HCT116 (cell line): ENCODE measurements around the gene ATP6AP1. TPM values are rescaled to one million over a fixed set of nuclear protein-coding genes. Genes with fewer than 3 reads are reported as not detected.

Source experiments
- ATAC-seq: fragments of 200-7000 bp; cut with Tn5 transposase; 2 replicates; pipeline ENCODE4 v1.9.1; 2020; ENCODE audit warnings: mild to moderate bottlenecking, moderate library complexity
- BruUV-seq: library from RNA; stranded (reverse); fragments of 400-500 nt; replicated peaks from 2 replicates; lab custom pipeline; 2021; lab: Mats Ljungman, UMichigan
- CTCF ChIA-PET: fragments of 300-600 bp; sonication (Branson Sonifier 250); formaldehyde crosslinking; loops from one replicate; lab custom pipeline; 2021; ENCODE audit warnings: antibody characterized with exemption; lab: Charles Lee
- POLR2A ChIA-PET: fragments of 300-600, 350-600 bp; sonication (Branson Sonifier 250); formaldehyde crosslinking; loops from one replicate; lab custom pipeline; 2021; ENCODE audit warnings: antibody characterized with exemption; lab: Charles Lee
- RAD21 ChIA-PET, 2 experiments: fragments of 300-600 bp; sonication (Branson Sonifier 250); formaldehyde crosslinking; loops; one replicate each; lab custom pipeline; 2023; ENCODE audit warnings: low total read pairs in 2 of 2; ENCODE audit not compliant: uncharacterized antibody in 2 of 2, unreplicated experiment in 2 of 2, low non-redundant PET in 1 of 2; lab: Charles Lee
- DNase-seq: peaks from one replicate; pipeline ENCODE4 v3.0.0-alpha.2; 2010; ENCODE audit warnings: low read depth, low spot score
- H2AFZ ChIP-seq: fragments of 200-600 bp; shearing (Covaris generic), sonication (generic); 2 replicates; pipeline ENCODE4 v1.6.1; 2017; ENCODE audit warnings: low read depth, mixed run types, mixed read lengths, antibody characterized with exemption, low read length; ENCODE audit not compliant: poor library complexity, severe bottlenecking
- H3K27ac ChIP-seq: 2 replicates; pipeline ENCODE4 v1.5.1; 2012; ENCODE audit warnings: low read depth, low read length
- H3K27me3 ChIP-seq: fragments of 200-600 bp; sonication (generic); 2 replicates; pipeline ENCODE4 v1.6.1; 2016; ENCODE audit warnings: mixed run types, low read length, mixed read lengths; ENCODE audit not compliant: insufficient read depth
- H3K36me3 ChIP-seq, 2 experiments: fragments of 200-500 bp in 1 of 2; fragments of 200-600 bp in 1 of 2; sonication (Bioruptor generic) in 1 of 2; sonication (generic) in 1 of 2; 2 replicates each; pipeline versions ENCODE4 v1.5.1 to v1.6.1; 2014 to 2016; ENCODE audit warnings: low read length in 2 of 2, inconsistent platforms in 1 of 2, mixed read lengths in 1 of 2, mixed run types in 1 of 2; ENCODE audit not compliant: insufficient read depth in 2 of 2, control insufficient read depth in 1 of 2
- H3K4me1 ChIP-seq, 2 experiments: fragments of 200-600 bp in 1 of 2; sonication (generic) in 1 of 2; 2 replicates each; pipeline versions ENCODE4 v1.5.1 to v1.6.1; 2012 to 2017; ENCODE audit warnings: low read length in 2 of 2, inconsistent platforms in 1 of 2, mild to moderate bottlenecking in 1 of 2, mixed read lengths in 1 of 2, mixed run types in 1 of 2, moderate library complexity in 1 of 2; ENCODE audit not compliant: insufficient read depth in 2 of 2, control insufficient read depth in 1 of 2
- H3K4me2 ChIP-seq: fragments of 200-600 bp; sonication (generic); 2 replicates; pipeline ENCODE4 v1.6.1; 2017; ENCODE audit warnings: mixed run types, low read length, mixed read lengths
- H3K4me3 ChIP-seq, 2 experiments: fragments of 200-600 bp in 1 of 2; sonication (generic) in 1 of 2; replicated peaks in 1 of 2; 2 replicates each; pipeline ENCODE4 v1.5.1; 2011 to 2016; ENCODE audit warnings: low read length in 2 of 2, control low read depth in 1 of 2, low read depth in 1 of 2, mild to moderate bottlenecking in 1 of 2, mixed read lengths in 1 of 2, mixed run types in 1 of 2
- H3K79me2 ChIP-seq: fragments of 200-600 bp; sonication (generic); 2 replicates; pipeline ENCODE4 v1.6.1; 2017; ENCODE audit warnings: mild to moderate bottlenecking, mixed run types, low read length, moderate library complexity, mixed read lengths; ENCODE audit not compliant: insufficient read depth
- H3K9ac ChIP-seq: fragments of 200-600 bp; sonication (generic); 2 replicates; pipeline ENCODE4 v1.6.1; 2016; ENCODE audit warnings: low read length, mixed read lengths
- H3K9me2 ChIP-seq: fragments of 200-600 bp; sonication (generic), shearing (Covaris generic); 2 replicates; pipeline ENCODE4 v1.6.1; 2017; ENCODE audit warnings: mixed run types, mild to moderate bottlenecking, moderate library complexity; ENCODE audit not compliant: insufficient read depth
- H3K9me3 ChIP-seq, 2 experiments: fragments of 200-500 bp in 1 of 2; fragments of 200-600 bp in 1 of 2; sonication (Bioruptor generic) in 1 of 2; sonication (generic) in 1 of 2; 2 replicates each; pipeline ENCODE4 v1.6.1; 2014 to 2017; ENCODE audit warnings: low read length in 2 of 2, mixed read lengths in 2 of 2, inconsistent platforms in 1 of 2, low read depth in 1 of 2, mild to moderate bottlenecking in 1 of 2, mixed run types in 1 of 2, moderate library complexity in 1 of 2; ENCODE audit not compliant: control insufficient read depth in 1 of 2, insufficient read depth in 1 of 2
- H4K20me1 ChIP-seq: fragments of 200-600 bp; sonication (generic), shearing (Covaris generic); 2 replicates; pipeline ENCODE4 v1.6.1; 2017; ENCODE audit warnings: mixed run types, mild to moderate bottlenecking, moderate library complexity; ENCODE audit not compliant: insufficient read depth
- CBX3 ChIP-seq: IDR thresholded peaks from 2 replicates; pipeline ENCODE4 v1.6.1; 2012; ENCODE audit warnings: low read depth
- EGR1 ChIP-seq: IDR thresholded peaks from 2 replicates; pipeline ENCODE4 v1.6.1; 2012; ENCODE audit warnings: low read depth
- ELF1 ChIP-seq: IDR thresholded peaks from 2 replicates; pipeline ENCODE4 v1.6.1; 2012; ENCODE audit warnings: low read depth, borderline replicate concordance
- JUND ChIP-seq: IDR thresholded peaks from 2 replicates; pipeline ENCODE4 v1.6.1; 2012
- POLR2A ChIP-seq: IDR thresholded peaks from 2 replicates; pipeline ENCODE4 v1.7.0; 2011; ENCODE audit warnings: borderline replicate concordance; ENCODE audit not compliant: insufficient read depth, insufficient read length; ENCODE audit errors: extremely low read depth
- POLR2AphosphoS5 ChIP-seq: IDR thresholded peaks from 2 replicates; pipeline ENCODE4 v1.6.1; 2011; ENCODE audit warnings: mild to moderate bottlenecking, low read depth, low read length, moderate library complexity
- RAD21 ChIP-seq: IDR thresholded peaks from 2 replicates; pipeline ENCODE4 v1.6.1; 2012; ENCODE audit warnings: low read depth, mild to moderate bottlenecking
- TCF7L2 ChIP-seq: IDR thresholded peaks from 2 replicates; pipeline ENCODE4 v1.7.0; 2011; ENCODE audit warnings: borderline replicate concordance, inconsistent platforms; ENCODE audit not compliant: insufficient read depth, insufficient read length; ENCODE audit errors: extremely low read depth
- YY1 ChIP-seq: IDR thresholded peaks from 2 replicates; pipeline ENCODE4 v1.6.1; 2011; ENCODE audit warnings: low read length, low read depth, moderate library complexity, mild to moderate bottlenecking; ENCODE audit not compliant: insufficient replicate concordance; ENCODE audit errors: extremely low read depth
- ZBTB33 ChIP-seq: IDR thresholded peaks from 2 replicates; pipeline ENCODE4 v1.6.1; 2011; ENCODE audit warnings: mild to moderate bottlenecking, low read length, moderate library complexity; ENCODE audit not compliant: insufficient replicate concordance; ENCODE audit errors: extremely low read depth
- ZFX ChIP-seq: fragments of 450-650 bp; IDR thresholded peaks from 2 replicates; pipeline ENCODE4 v1.6.1; 2017
- ZNF274 ChIP-seq: fragments of 200-500 bp; sonication (Bioruptor generic); IDR thresholded peaks from 2 replicates; pipeline ENCODE4 v1.6.1; 2014; ENCODE audit warnings: mild to moderate bottlenecking, low read depth, low read length, inconsistent platforms
- intact Hi-C: fragments of 100-400 bp; cut with micrococcal nuclease; formaldehyde crosslinking; loops from 2 replicates; pipeline ENCODE4 v1.10.0; 2022
- total RNA-seq: library from RNA; stranded (reverse); gene quantifications from one replicate; pipeline ENCODE4 v1.2.1, GENCODE V29; 2021; ENCODE audit not compliant: unreplicated experiment
- TF ChIP-seq, protein P1 (sequence below): IDR thresholded peaks from 2 replicates; pipeline ENCODE4 v1.6.1; 2012

Gene ATP6AP1
- total RNA-seq, 1 experiment from 2014 or later, result 53.4 TPM

DNA sequence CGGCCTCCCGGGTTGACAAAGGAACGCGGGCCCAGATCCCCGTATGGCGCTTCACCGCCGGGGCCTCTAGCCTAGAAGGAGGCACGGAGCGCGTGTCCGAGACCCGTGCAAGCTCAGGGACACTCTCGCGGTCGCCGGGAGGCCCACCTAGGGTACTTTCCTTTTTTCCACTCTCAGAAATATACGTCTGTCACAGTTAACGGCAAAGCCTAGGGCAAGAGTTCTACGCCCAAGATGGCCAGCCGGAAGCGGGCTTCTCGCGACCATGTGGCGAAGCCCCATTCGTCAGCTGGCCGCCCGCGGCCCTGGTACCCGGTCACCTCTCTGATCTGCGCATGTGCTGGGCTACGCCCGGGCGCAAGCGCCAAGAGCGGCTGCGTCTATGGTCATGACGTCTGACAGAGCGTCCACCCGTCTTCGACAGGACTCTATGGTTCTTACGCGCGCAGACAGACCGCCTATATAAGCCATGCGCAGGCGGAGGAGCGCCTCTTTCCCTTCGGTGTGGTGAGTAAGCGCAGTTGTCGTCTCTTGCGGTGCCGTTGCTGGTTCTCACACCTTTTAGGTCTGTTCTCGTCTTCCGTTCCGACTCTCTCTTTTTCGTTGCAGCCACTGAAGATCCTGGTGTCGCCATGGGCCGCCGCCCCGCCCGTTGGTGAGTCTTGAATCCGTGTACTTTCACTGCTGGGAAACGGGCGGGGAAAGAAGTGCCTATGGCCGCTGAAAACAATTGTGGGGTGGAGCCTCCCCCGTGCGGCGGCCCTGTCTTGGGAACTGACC is 30.4 kb upstream of the ATP6AP1 start, which contains the start of gene RPL10:
RPL10 (plus strand) TSS at position 490 of the 780 bp plus-strand sequence; CDS start at position 633, 143 bp downstream.
- H3K27me3 ChIP-seq, result no peaks in the 10 kb centered on the region
- peak within 1 kb of the TSS; percentile 84 for H3K4me3 ChIP-seq
- DNase-seq (peak; percentile 93), ATAC-seq (peak; percentile 68)
- H3K36me3 ChIP-seq, result peaks cover 0 to 27% of the 10 kb centered on the region in 2 experiments; a peak in 1 of 4 replicates
- H3K27ac ChIP-seq, result peak within 1 kb of the TSS; percentile 92
- H3K9me3 ChIP-seq, result no peaks in the 10 kb centered on the region
- no peak for TF ChIP-seq ZNF274
- TF ChIP-seq POLR2AphosphoS5, result peak; percentile 99
- TF ChIP-seq ELF1, result no peak
- peak; percentile 74 for TF ChIP-seq YY1
- no peak for TF ChIP-seq RAD21
- TF ChIP-seq, protein P1, sequence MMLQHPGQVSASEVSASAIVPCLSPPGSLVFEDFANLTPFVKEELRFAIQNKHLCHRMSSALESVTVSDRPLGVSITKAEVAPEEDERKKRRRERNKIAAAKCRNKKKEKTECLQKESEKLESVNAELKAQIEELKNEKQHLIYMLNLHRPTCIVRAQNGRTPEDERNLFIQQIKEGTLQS, result no peak
- TF ChIP-seq EGR1, result no peak
- TF ChIP-seq CBX3, result no peak
- peak; percentile 98 for TF ChIP-seq POLR2A
- TF ChIP-seq ZFX, result peak; percentile 80
- no peak for TF ChIP-seq JUND
- peak; percentile 39 for TF ChIP-seq ZBTB33
- peak; percentile 16 for TF ChIP-seq TCF7L2
- no peaks in the 10 kb centered on the region for H4K20me1 ChIP-seq
- BruUV-seq, result no TSS peak
- no peak within 1 kb of the TSS for H2AFZ ChIP-seq
- ChIA-PET RAD21 (no interaction called here), CTCF (interaction anchor here (1.2 kb wide), 1 partner anchor 25 kb away, joined by 6 read pairs; no protein-coding TSS in a partner anchor), POLR2A (interaction anchor here (1.0 to 2.5 kb wide), 7 partner anchors 11 to 93 kb away, joined by 3 to 13 read pairs (median 9); partner anchors contain the start of genes DNASE1L1, SLC10A3 and TAFAZZIN)
- H3K9me2 ChIP-seq, result no peaks in the 10 kb centered on the region
- H3K4me1 ChIP-seq, result peaks cover 0 to 23% of the 10 kb centered on the region in 2 experiments; a peak in 2 of 4 replicates
- H3K79me2 ChIP-seq, result peaks cover 19% of the 10 kb centered on the region
- intact Hi-C loops, result loop anchor here (10.0 kb wide), 1 partner anchor 423 kb away; the partner anchor contains the start of genes HCFC1 and TMEM187
- H3K4me2 ChIP-seq, result peak within 1 kb of the TSS; percentile 85
- H3K9ac ChIP-seq, result peak within 1 kb of the TSS; percentile 97
